Neural crest cell (in vitro differentiated cells): ENCODE data around the gene ATG10. TPM values are rescaled to one million over a fixed set of nuclear protein-coding genes. Genes with fewer than 3 reads are reported as not detected.
"Not testable (repeated sequence)": the region's sequence is repeated elsewhere in the genome, so short reads cannot be mapped to it uniquely, and the experiment has no call there.

Experiments
- DNase-seq: peaks from one replicate; pipeline ENCODE4 v3.0.0; 2021; ENCODE audit warnings: low read depth, mixed read lengths, low spot score
- H3K27ac Mint-ChIP-seq: one replicate; pipeline ENCODE4 v1.8.0; 2021; ENCODE audit warnings: mild to moderate bottlenecking, mixed read lengths; ENCODE audit not compliant: unreplicated experiment
- H3K27me3 Mint-ChIP-seq: 2 replicates; pipeline ENCODE4 v1.8.0; 2021; ENCODE audit warnings: low read depth, mild to moderate bottlenecking, mixed read lengths
- H3K36me3 Mint-ChIP-seq: 2 replicates; pipeline ENCODE4 v1.8.0; 2021; ENCODE audit warnings: low read depth, mild to moderate bottlenecking, mixed read lengths
- H3K4me1 Mint-ChIP-seq: 2 replicates; pipeline ENCODE4 v1.8.0; 2021; ENCODE audit warnings: mixed read lengths
- H3K4me3 Mint-ChIP-seq: one replicate; pipeline ENCODE4 v1.8.0; 2021; ENCODE audit warnings: mild to moderate bottlenecking, mixed read lengths
- H3K9me3 Mint-ChIP-seq: 2 replicates; pipeline ENCODE4 v1.8.0; 2021; ENCODE audit warnings: mixed read lengths
- CTCF ChIP-seq: fragments of 200-600 bp; sonication (generic); conservative IDR thresholded peaks from 2 replicates; pipeline ENCODE4 v1.5.0; 2021; ENCODE audit warnings: antibody characterized with exemption, mild to moderate bottlenecking
- total RNA-seq: library from RNA; stranded (reverse); gene quantifications from 2 replicates; pipeline ENCODE4 v1.2.1, GENCODE V29; 2021

ATG10 gene
- total RNA-seq, 1 donor from 2014 or later: 5.9 TPM

GRCh38 chr5:81936066-81936465 lies 35.8 kb upstream of the ATG10 start:
- DNase-seq: no peak
- H3K9me3 Mint-ChIP-seq: peaks cover 3% of the 10 kb centered on the region
- no peak overlapping the region for H3K4me3 Mint-ChIP-seq
- H3K36me3 Mint-ChIP-seq: no peaks in the 10 kb centered on the region
- no peak overlapping the region for H3K27ac Mint-ChIP-seq
- H3K27me3 Mint-ChIP-seq: no peaks in the 10 kb centered on the region
- H3K4me1 Mint-ChIP-seq: no peaks in the 10 kb centered on the region
- no peak for TF ChIP-seq CTCF

GRCh38 chr5:81936750-81937149 lies 35.1 kb upstream of the ATG10 start:
- Mint-ChIP-seq H3K9me3 (peaks cover 8% of the 10 kb centered on the region), H3K4me1 (no peaks in the 10 kb centered on the region), H3K27me3 (no peaks in the 10 kb centered on the region), H3K27ac (no peak overlapping the region), H3K4me3 (no peak overlapping the region), H3K36me3 (peaks cover 5% of the 10 kb centered on the region)
- no peak for DNase-seq
- no peak for TF ChIP-seq CTCF

GRCh38 chr5:81942746-81943145 lies 29.1 kb upstream of the ATG10 start:
- TF ChIP-seq CTCF: no peak
- peaks cover 10% of the 10 kb centered on the region for H3K36me3 Mint-ChIP-seq
- no peak overlapping the region for H3K4me3 Mint-ChIP-seq
- H3K27ac Mint-ChIP-seq: no peak overlapping the region
- no peak for DNase-seq
- no peaks in the 10 kb centered on the region for H3K27me3 Mint-ChIP-seq
- peaks cover 19% of the 10 kb centered on the region for H3K9me3 Mint-ChIP-seq
- H3K4me1 Mint-ChIP-seq: no peaks in the 10 kb centered on the region

- no peak overlapping the region for H3K27ac Mint-ChIP-seq
Measured at GRCh38 chr5:81948349-81948748, 23.5 kb upstream of the ATG10 start.

GRCh38 chr5:81949462-81949861 lies 22.4 kb upstream of the ATG10 start:
- H3K4me3 Mint-ChIP-seq: no peak overlapping the region
- DNase-seq: no peak
- H3K36me3 Mint-ChIP-seq: no peaks in the 10 kb centered on the region
- peaks cover 2% of the 10 kb centered on the region for H3K9me3 Mint-ChIP-seq
- no peak overlapping the region for H3K27ac Mint-ChIP-seq
- no peaks in the 10 kb centered on the region for H3K27me3 Mint-ChIP-seq
- no peaks in the 10 kb centered on the region for H3K4me1 Mint-ChIP-seq
- TF ChIP-seq CTCF: no peak

More at GRCh38 chr5:81948349-81948748, 23.5 kb upstream of the ATG10 start:
- Mint-ChIP-seq H3K4me1 (no peaks in the 10 kb centered on the region), H3K27me3 (no peaks in the 10 kb centered on the region), H3K9me3 (peaks cover 2% of the 10 kb centered on the region), H3K36me3 (no peaks in the 10 kb centered on the region), H3K4me3 (no peak overlapping the region)
- no peak for DNase-seq
- TF ChIP-seq CTCF: no peak

DNA sequence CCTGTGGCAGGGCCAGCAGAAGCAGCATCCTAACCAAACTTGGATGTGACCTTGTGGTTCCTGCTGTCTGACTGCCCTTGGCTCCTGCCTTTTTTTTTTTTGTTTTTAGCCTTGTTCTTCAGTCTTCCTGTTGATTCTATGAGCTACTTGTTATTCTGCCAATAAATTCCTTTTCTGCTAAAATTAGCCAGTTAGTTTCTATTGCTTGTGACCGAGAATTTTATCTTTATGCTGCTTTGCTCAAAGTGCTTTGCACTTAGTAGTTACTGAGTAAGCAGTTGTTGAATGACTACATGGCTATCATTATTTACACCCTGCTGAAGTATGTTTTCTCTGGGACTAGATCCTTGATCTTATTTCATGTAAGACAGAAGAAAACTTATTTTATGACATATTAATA lies 20.8 kb upstream of the ATG10 start:
- no peaks in the 10 kb centered on the region for H3K36me3 Mint-ChIP-seq
- H3K4me3 Mint-ChIP-seq: no peak overlapping the region

GRCh38 chr5:81954796-81955195 lies 17.0 kb upstream of the ATG10 start:
- not testable (repeated sequence) for H3K27ac Mint-ChIP-seq, H3K4me3 Mint-ChIP-seq, H3K36me3 Mint-ChIP-seq, H3K9me3 Mint-ChIP-seq, H3K27me3 Mint-ChIP-seq, H3K4me1 Mint-ChIP-seq, DNase-seq

More for the DNA sequence above, 20.8 kb upstream of the ATG10 start:
- no peak for TF ChIP-seq CTCF
- Mint-ChIP-seq H3K4me1 (no peaks in the 10 kb centered on the region), H3K9me3 (no peaks in the 10 kb centered on the region), H3K27ac (no peak overlapping the region), H3K27me3 (no peaks in the 10 kb centered on the region)
- no peak for DNase-seq

- not testable (repeated sequence) for H3K4me1 Mint-ChIP-seq, H3K27ac Mint-ChIP-seq, H3K9me3 Mint-ChIP-seq, H3K4me3 Mint-ChIP-seq, H3K27me3 Mint-ChIP-seq, DNase-seq, H3K36me3 Mint-ChIP-seq
Measured at GRCh38 chr5:81958129-81958528, 13.7 kb upstream of the ATG10 start.
